GM21737 (cell line): ENCODE data around the gene NR1D1.

ENCODE experiments used
- ATAC-seq: cut with Tn5 transposase; IDR thresholded peaks from one replicate; pipeline ENCODE4 v1.9.1; 2021; ENCODE audit warnings: mild to moderate bottlenecking, moderate library complexity; ENCODE audit not compliant: unreplicated experiment

Gene NR1D1

GRCh38 chr17:40063901-40064531 lies 36.4 kb downstream of the NR1D1 start:
- ATAC-seq = no peak

- ATAC-seq = no peak
Measured at GRCh38 chr17:40063187-40063771, 37.1 kb downstream of the NR1D1 start.

DNA sequence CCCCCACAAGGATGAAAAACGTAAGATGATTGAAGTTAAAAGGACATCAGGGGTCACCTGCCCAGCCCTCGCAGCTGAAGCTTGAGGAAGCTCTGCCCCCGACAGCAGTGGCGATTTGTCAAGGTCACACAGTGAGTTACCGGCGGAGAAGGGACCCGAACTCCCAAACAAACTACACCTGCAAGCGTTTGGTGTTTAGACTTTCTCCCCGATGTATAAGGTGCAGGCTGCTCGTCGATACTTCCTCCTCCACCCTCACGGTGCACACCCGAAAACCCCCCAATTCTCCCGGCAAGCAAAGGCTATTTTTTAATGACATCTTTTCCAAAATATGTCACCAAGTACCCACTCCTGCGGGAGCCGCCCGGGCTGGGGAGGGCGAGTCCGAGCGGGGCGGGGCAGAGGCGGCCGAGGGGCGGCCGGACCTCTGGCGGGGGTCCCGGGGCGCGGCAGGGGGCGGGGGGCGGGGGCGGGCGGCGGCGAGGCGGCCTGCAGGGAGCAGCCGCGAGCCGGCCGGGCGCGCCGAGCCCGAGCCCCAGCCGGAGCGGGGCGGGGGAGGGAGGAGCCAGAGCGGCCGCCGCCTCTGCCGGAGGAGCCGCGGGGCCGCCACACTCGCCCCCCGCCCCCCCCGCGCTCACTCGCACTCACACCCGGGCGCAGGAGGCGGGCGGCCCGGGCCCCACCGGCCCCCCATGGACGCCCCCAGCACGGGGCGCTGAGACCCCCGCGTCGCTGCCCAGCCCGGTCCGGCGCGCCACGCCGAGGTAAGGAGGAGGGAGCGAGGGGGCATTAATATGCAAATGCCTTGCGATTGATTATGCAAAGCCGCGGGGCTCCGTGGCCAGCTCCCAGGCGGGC lies 37.8 kb downstream of the NR1D1 start, which contains the start of gene THRA:
THRA (plus strand) TSS at position 637 of the 858 bp plus-strand sequence. CDS start 11,524 bp downstream, outside the sequence.
- peak; percentile 55 for ATAC-seq

GRCh38 chr17:40061609-40062038 lies 38.8 kb downstream of the NR1D1 start:
- no peak for ATAC-seq

DNA sequence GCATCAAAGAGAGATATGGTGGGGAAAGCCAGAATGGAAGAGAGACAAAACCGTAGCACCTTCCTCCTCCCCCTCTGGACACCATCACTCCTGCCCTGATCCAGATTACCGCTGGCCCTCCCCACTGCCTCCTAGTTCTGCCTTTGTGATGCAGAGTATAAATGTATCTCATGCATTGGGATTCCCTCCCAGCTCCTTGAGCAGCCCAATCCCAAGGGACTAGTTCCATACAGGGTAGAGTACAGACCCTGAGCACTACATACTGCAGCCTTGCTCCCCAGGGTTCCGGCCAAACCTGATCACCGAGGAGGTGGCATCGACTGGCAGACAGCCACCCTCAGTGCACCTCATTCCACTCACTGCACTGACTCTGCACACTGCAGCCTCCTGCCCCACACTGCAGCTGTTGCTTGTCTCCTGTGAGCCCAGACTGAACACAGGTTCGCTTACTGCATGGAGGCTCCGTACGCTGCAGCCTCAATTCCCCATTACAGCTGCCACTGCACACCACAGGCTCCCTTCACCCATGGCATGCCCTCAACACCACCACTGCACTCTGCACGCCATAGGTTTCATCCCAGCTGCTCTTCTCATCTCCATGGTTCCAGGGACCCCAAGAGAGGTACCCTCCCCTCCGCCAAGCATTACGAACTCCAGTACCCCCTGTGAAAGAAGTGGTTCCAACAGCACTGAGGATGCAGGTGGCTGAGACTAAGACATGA lies 39.3 kb downstream of the NR1D1 start:
- no peak for ATAC-seq

- ATAC-seq = no peak
Measured at GRCh38 chr17:40059729-40060475, 40.5 kb downstream of the NR1D1 start.

GRCh38 chr17:40058865-40059264 lies 41.5 kb downstream of the NR1D1 start:
- ATAC-seq = no peak

GRCh38 chr17:40058186-40058784 lies 42.1 kb downstream of the NR1D1 start:
- no peak for ATAC-seq

- ATAC-seq = no peak
Measured at GRCh38 chr17:40056379-40057015, 43.9 kb downstream of the NR1D1 start.
